NCI-H82 treated with DMSO at 0.1 percent for 48 hours (cell line): Measurements from ENCODE around the gene DNAJB12.
"Not testable (repeated sequence)": the region's sequence is repeated elsewhere in the genome, so short reads cannot be mapped to it uniquely, and the experiment has no call there.

Experiments
- DNase-seq: peaks from one replicate; lab custom pipeline; 2025; ENCODE audit not compliant: unreplicated experiment; lab: John Stamatoyannopoulos, UW

The DNAJB12 gene

GRCh38 chr10:72331575-72332422, 22.9 kb downstream of the DNAJB12 start:
- DNase-seq = peak; percentile 36

DNA sequence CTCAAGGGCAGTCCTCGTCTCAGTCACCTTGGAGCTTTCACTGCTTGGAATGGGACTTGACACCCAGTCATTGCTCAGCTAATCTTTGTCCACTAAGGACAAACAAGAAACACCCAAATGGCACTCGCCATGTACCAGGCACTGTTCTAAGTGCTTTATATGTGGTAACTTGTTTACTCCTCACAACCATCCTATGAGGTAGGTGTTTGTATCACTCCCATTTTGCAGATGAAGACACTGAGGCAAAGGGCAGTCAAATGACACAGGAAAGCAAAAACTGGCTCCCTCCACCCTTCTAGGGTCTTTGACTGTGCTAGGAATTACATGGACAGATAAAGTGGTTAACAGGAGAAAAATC, 24.7 kb downstream of the DNAJB12 start:
- no peak for DNase-seq

- DNase-seq = peak; percentile 31
These were observed 25.2 kb downstream of the DNAJB12 start for GRCh38 chr10:72329290-72330068.

DNA sequence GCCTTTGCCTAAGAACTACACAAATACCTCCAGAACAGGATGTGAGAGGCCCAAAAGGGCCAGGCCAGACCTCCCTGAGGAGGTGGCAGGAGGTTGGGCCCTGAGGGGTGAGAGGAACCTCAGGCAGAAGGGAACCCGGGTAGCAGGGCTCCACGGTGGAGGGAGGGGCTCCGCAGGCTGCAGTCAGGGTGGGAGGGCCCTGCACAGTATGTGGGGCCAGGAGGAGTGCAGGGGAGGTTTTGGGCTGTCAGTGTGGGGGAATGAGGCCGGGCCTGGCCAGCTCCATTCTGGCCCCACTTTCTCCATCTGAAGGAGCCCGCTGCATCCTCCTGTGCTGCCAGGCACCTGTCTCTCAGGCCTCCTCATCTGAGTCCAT, 25.9 kb downstream of the DNAJB12 start:
- DNase-seq = no peak

- DNase-seq = peak; percentile 23
These were observed 26.5 kb downstream of the DNAJB12 start for GRCh38 chr10:72328045-72328828.

- not testable (repeated sequence) for DNase-seq
These were observed 27.8 kb downstream of the DNAJB12 start for GRCh38 chr10:72326665-72327603.

DNA sequence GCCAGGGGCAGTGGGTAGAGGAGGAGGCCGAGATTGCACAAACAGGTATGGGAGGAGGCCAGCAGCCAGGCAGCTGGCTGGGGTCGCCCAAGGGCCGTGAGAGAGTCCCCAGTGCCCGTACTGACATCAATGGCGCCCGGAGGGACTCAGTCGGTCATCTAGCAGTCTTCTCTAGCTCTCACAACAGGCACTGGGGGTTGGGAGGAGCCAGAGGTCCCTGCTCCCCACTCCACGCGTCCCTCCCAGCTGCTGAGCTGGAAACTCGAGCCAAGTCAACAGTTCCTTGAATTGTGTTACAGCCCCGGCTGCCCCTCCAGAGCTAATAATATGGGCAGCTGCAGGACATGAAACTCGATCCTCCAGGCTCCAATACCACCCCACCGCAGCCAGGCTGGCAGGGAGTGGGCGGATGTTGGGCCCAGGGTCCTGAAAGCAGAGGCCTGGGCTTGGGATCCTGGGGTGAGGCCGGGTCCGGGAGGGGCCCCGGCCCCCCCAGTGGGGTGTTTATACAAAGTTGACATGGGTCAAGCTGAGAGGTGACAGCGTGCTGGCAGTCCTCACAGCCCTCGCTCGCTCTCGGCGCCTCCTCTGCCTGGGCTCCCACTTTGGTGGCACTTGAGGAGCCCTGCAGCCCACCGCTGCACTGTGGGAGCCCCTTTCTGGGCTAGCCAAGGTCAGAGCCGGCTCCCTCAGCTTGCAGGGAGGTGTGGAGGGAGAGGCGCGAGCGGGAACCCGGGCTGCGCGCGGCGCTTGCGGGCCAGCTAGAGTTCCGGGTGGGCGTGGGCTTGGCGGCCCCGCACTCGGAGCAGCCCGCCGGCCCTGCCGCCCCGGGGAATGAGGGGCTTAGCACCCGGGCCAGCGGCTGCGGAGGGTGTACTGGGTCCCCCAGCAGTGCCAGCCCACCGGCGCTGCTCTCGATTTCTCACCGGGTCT, 29.2 kb downstream of the DNAJB12 start:
- DNase-seq = not testable (repeated sequence)

GRCh38 chr10:72323771-72324191, 30.9 kb downstream of the DNAJB12 start:
- no peak for DNase-seq

DNA sequence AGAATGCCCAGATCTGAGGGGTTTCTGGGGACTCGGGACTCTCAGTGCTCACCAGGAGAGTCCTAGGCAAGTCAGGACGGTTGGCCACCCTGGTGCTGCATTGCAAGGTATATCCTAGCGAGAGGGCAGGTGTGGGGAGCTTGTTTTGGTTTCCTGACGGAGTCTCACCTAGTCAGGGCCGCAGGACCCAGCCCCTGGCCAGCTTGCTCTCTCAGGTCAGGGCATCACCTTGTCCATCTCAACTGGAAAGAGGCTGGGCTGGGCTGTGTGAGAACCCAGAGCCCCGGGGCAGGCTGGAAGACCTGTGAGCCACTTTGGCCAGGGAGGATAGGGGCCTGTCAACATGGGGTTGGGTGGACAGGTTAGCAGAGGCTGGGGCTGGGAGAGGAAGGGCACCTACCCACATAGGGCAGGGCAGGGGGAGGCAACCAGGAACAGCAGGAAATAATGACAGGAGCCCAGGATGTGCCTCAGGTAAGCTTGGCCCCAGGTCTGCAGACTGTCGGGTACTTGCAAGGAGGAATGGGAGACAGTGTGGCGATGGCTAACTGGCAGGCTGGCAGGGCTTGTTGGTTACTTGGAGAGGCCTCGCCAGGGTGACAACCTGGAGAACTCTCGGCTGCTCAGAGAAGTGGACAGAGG, 31.5 kb downstream of the DNAJB12 start:
- DNase-seq = no peak

DNA sequence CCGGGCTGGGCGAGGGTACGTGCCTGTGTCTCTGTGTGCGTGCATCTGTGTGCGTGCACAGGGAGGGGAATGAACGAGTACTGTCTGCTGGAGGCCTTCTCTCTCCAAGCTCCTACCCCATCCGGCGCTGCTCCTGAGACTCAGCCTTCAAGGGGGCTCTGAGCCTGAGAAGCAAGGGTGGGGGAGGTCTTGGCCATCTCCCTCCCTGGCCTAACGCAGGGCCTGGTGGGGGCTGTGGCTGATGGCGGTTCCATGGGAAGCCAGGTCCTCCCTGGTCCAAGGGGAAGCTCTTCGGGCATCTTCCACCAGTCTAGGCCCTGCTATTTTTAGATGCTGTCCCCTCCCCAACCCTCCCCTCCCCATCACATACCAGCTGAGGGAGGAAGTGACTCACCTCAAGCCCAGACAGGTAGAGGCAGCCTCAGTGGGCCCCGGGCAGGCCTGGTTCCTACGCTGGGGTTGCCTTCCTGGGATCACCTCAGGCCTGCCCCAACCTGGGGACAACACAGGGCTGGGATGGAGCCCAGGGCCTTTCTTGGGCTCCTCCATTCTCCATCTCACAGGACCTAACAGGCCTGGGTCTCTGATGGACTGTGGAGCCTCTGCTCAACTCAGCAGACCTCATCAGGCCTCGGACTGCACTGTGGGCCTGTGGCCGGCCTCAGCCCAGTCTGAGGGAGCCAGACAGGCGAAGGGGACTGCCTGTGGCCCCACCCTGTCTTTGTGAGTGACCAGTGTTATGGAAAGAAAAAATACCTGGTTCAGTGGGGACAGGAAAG, 32.2 kb downstream of the DNAJB12 start:
- no peak for DNase-seq

- no peak for DNase-seq
These were observed 32.8 kb downstream of the DNAJB12 start for GRCh38 chr10:72322030-72322279.

DNA sequence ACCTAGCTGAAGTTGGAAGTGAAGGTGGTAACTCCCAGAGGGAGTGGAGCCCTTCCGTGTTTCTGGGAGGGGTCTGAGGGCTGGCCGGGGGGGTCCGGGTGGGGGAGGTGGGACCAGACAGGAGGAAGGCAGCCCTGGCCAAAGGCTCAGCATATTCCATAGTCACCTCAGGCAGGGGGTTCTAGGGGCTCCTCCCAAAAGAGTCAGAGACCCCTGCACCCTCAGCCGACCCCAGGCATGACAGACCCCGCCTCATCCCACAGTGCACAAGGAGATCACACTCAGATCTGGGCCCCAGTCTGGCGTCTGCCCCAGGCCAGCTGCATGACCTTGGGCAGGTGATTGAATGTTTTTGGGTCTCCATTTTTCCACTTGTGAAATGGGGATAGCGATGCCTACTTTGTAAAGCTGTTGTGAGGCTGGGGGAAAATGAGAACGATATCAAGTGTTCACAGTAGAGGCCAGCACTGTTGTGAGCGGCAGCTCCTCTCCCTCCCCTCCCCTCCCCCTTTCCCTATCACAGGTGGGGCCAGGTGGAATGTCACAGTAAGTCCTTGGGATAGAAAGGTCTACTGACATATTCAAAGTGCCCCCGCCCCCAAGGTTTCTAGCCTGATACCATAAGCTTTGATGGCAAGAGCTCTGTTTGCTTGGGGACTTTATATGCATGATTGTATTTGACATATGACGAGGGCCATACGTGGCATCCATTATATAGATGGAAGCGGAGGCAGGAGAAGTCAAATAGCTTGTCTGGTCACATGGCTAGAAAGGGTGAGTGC, 33.3 kb downstream of the DNAJB12 start:
- no peak for DNase-seq

DNA sequence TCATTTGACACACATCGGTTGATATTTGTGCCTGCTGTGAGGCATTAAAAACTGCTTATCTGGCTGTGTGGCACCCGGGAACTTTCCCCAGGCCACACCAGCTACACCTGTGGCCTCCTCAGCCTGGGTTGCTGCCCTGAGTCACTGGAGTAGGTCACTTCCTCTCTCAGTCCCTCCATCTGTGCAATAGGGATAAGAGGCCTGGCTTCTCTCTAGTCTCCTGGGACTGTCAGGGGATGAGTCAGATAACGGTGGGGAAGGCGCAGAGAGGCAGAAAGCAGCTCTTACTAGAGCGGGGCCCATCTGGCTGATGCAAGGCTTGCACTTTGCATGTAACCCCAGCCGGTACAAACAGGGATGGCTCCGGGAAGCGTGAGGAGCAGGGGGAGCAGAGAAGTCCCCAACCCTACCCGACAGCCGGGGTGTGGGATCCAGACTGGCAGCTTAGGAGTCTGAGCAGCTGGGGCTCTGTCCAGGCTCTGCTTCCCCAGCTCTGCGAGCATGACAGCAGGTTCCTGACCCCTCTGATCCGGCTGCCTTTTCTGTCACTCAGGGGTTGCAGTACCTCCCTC, 34.0 kb downstream of the DNAJB12 start:
- DNase-seq = peak; percentile 97

- DNase-seq = peak; percentile 25
These were observed 35.1 kb downstream of the DNAJB12 start for GRCh38 chr10:72319416-72320254.

DNA sequence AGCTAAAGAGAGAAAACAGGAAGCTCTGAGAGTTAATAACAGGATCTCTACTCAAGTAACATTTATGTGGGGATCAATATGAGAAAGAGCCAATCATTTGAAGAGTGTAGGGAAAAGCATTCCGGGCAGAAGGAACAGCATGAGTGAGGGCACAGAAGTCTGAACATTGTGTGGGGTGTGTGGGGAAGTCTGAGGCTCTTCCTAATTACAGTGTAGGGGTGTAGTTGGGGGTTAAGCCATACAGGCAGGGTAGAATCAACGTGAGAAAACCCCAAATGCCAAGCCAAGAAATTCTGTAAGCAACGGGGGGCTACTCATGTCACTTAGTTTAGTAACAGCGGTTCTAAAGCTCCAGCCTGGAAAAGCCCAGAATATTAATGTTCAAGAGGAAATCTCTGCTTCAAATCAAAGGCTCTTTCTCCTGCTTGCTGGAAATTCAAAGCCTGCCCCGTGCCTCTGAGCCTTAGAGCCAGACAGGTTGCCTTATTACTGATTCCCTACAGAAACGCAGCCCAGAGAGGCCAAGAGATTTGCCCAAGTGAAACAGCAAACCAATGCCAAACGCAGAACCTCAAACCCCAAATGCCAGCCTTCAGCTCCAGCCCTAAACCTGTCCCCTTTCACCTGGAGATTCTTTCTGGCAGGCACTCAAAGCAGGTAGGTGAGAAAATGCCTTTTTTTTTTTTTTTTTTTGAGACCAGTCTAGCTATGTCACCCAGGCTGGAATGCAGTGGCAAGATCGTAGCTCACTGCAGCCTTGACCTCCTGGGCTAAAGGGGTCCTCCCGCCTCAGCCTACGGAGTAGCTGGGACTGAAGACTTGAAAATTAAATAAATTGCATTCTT, 36.1 kb downstream of the DNAJB12 start:
- no peak for DNase-seq
